Measurements from ENCODE around the gene SERPINA6.
"Not testable (repeated sequence)": the region's sequence is repeated elsewhere in the genome, so short reads cannot be mapped to it uniquely, and the experiment has no call there.

Gene SERPINA6

GRCh38 chr14:94291159-94291905 lies 31.8 kb downstream of the SERPINA6 start:
- DNase-seq = no peak

DNA sequence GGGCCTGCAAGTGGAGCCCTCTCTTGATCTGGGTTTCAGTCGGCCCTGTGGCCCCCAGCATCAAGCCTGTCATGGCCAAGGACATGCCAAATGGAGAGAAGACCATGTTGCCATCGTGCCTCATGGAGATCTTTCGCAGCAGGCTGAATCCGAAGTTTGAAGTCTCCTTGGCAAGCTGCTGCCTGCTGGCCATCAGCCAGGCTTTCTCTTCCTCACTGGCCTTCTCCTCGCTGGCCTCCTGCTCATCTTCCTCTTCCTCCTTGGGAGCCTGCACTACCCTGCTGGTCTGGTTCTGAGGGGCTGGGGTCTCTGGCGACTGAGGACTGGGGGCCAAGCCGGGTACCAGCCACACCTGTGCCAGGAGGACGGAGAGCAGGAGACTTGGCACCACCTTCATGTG lies 32.9 kb downstream of the SERPINA6 start:
- DNase-seq = no peak

DNA sequence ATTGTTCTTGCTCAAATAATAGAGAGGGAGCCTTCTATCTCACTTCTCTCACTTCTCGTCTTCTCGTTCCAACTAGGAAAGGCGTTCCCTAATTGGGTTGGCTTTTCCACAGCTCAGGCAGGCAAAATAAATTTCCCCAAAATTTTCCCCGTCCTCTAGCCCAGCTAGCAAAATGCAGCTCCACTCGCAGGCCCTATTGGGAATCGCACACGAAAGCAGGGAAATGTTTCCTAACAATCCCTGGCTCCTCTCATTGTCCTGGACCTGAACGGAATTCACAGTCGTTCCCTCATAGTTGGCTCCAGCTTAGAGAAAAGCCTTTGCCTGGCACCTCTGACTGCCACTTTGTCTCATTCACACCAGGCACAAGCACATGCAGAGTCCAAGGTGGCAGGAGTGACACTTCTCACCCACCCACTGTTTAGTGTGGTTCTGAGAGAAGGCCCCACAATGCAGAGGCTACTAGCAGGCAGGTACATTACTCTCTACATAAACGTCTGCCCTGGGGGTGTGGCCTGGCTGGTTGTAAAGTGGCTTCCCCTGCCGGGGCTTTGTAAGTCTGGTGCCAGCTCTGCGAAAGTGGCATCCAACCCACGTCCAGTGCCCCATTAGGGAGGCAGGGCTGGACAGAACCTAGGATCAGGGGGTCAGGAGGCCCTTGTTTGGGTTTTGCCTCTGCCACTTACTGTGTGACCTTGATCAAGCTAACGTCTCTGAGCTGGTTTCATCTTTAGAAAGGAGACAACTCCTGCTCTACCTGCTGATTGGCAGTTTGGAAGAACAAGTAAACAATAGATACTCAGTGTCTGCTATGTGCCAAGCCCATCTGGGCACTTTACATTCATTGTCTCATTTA lies 34.3 kb downstream of the SERPINA6 start:
- DNase-seq = no peak

DNA sequence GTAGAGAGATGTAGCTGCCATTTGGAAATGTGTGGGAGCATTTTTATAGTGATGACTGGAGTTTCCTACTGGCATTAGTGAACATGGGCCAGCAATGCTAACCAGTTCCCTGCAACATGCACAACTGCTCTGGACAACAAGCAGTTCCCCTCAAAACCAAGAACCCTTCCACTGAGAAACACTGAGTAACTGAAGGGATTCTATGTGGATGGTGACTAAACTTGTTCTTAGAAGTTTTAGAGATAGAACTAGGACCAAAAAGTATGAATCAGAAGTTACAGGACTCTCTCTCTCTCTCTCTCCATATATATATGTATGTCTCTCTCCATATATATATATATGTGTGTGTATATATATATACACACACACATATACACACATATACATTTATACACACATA lies 38.0 kb downstream of the SERPINA6 start:
- DNase-seq = no peak

DNA sequence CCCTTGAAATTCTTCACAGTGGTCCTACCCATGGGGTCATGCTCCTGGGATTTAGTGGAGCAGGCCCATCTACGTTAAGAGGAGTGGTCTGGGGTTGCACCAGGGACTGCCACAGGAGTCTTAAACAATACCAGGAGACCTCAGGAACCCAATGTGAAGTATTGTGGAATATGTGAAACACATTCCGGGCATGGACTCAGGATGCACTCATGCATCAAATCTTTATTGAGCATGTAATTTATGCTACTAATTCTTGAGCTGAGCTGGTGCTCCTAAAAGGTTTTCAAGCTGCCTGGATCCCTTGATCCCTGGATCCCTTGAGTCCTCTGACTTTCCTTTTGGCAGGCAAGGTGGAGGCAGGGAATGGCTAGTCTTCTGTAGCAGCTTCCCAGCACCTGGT lies 38.9 kb downstream of the SERPINA6 start:
- no peak for DNase-seq

DNA sequence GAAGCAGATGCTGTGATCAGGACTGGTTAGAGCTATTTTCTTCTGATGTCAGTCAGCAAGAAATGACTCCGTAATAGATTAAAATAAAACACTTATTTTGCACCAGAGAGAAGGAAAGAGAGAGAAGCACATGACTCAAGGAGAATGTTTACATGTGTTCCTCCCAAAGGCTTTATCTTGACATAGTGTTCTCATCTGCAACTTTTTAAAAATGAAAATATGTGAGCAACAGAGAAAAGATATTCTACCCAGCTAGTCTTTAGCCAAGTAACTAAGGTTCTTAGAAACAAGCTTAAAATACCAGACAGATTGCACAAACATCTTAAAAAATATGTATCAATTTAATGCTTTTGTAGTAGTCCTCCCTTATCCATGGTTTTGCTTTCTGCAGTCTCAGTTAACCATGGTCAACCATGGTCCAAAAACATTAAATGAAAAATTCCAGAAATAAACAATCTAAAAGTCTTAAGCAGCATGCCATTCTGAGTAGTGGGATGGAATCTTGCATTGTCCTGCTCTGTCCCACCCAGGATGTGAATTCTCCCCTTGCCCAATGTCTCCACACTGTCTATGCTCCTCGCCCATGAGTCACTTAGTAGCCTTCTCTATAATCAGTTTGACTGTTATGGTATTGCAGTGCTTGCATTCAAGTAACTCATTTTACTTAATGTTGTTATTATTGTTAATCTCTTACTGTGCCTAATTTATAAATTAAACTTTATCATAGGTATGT lies 40.0 kb downstream of the SERPINA6 start:
- DNase-seq = no peak

DNA sequence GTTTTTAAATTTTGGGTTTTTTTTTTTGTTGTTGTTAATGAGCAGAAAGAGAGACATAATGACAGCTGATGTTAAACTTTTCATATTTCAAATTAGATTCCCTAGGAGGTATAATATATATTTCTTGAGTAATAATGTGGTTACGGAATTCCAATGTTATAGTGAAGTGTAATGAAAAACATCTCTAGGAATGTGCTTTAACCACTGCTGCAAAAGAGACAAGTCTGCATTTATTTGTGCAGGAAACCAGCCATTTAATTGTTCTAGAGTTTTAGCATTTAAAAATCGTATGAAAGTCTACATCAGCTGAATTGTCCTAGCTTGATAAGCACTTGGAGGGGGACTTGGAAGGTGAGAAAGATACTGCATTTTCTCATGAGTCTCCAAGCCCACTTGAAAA lies 44.4 kb downstream of the SERPINA6 start:
- no peak for DNase-seq

DNA sequence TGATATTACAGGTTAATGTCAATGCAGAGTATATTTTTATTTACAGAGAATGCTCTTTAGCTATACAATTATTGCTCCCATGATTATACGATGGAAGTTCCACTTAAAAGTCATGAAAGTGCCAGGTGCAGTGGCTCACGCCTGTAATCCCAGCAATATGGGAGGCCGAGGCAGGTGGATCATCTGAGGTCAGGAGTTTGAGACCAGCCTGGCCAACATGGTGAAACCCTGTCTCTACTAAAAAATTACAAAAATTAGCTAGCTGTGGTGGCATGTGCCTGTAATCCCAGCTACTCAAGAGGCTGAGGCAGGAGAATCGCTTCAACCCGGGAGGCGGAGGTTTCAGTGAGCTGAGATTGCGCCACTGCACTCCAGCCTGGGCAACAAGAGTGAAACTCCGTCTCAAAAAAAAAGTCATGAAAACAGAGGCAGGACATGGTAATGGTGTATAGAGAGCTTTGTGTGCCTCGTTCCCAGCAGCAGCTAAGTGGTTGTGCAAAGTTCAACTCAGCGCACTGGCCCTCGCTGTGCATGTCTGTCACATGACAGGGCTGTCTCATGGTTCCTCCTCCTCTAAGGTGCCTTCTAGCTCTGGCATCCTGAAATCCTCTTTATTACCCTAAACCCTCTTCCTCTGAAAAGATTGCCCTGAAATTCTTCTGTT lies 46.1 kb downstream of the SERPINA6 start:
- not testable (repeated sequence) for DNase-seq

- DNase-seq = no peak
These were observed 54.0 kb downstream of the SERPINA6 start for GRCh38 chr14:94269156-94269555.

- DNase-seq = not testable (repeated sequence)
These were observed 54.6 kb downstream of the SERPINA6 start for GRCh38 chr14:94268582-94268981.

DNA sequence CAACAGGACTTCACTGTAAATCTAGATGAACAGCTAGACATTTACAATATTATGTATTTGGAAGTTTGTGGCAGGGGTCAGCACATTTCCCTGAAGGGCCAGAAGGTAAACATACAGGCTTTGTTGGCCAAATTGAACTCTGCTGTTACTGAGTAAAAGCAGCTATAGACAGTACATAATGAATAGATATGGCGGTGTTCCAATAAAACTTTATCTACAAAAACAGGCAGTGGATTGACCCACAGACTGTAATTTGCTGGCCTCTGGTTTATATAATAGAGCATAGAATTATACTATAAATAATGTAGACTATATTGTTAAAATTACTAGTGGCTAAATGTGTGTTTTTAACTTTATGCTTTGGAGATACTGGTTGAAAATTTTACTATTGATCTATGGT lies 55.8 kb downstream of the SERPINA6 start:
- DNase-seq = no peak

GRCh38 chr14:94264195-94264594 lies 58.9 kb downstream of the SERPINA6 start:
- not testable (repeated sequence) for DNase-seq
